Measurements from ENCODE around the gene FRMD4A.
"Not testable (repeated sequence)": the region's sequence is repeated elsewhere in the genome, so short reads cannot be mapped to it uniquely, and the experiment has no call there.

Gene FRMD4A

DNA sequence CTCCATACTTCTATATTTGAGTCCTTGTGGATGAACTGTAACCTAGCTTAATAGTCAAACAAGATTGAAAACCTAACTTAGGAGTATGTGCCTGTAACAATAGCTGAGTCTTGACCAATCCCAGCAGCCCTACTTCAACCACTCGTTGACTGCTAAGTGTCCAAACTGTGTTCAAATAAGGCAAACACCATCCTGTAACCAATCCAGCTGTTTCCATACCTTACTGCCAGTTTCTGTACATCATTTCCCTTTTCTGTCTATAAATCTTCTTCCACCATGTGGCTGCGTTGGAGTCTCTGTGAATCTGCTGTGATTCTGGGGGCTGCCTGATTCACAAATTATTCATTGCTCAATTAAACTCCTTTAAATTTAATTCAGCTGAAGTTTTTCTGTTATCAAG, 195.5 kb downstream of the FRMD4A start:
- ATAC-seq = not testable (repeated sequence)

- no peak for ATAC-seq
Observed at GRCh38 chr10:14134275-14134674, 196.4 kb downstream of the FRMD4A start.

- ATAC-seq = no peak
Observed at GRCh38 chr10:14131261-14131960, 199.3 kb downstream of the FRMD4A start.

- ATAC-seq = no peak
Observed at GRCh38 chr10:14129770-14130169, 201.0 kb downstream of the FRMD4A start.

- no peak for ATAC-seq
Observed at GRCh38 chr10:14128519-14128918, 202.2 kb downstream of the FRMD4A start.

- ATAC-seq = no peak
Observed at GRCh38 chr10:14126697-14127440, 203.9 kb downstream of the FRMD4A start.

- ATAC-seq = no peak
Observed at GRCh38 chr10:14125564-14125963, 205.2 kb downstream of the FRMD4A start.

DNA sequence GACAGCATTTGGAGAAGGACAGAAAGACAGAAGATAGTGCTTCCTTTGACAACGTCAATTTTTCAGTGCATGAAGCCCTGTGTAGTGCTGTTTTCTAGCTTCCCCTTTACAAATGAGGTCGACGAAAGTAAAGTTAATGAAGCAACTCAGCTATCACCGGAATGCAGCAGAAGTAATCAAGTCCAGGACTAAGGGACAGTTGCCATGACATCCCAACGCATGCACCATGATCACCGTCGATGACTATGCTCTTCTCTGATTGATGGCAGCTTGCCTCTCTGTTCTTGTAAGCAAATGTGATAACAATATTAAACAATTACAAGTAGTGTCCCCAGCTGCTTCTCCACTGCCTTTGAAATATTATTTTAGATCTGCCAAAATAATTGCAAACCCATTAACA, 205.8 kb downstream of the FRMD4A start:
- ATAC-seq = no peak

- no peak for ATAC-seq
Observed at GRCh38 chr10:14123139-14123538, 207.6 kb downstream of the FRMD4A start.

DNA sequence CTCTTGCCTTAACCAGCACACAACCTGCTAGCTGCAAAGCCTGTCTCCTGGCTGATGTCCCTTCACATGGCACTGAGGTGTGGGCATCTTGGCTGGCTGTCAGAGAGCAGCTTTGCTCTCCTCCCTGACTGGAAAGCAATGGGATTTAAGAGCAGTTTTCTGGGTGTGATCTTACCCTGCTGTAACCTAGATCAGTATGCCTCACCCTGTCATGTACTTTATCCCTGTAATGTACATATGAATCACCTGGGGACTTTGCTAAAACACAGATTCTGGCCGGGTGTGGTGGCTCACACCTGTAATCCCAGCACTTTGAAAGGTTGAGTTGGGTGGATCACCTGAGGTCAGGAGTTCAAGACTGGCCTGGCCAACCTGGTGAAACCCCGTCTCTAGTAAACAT, 209.9 kb downstream of the FRMD4A start:
- no peak for ATAC-seq

DNA sequence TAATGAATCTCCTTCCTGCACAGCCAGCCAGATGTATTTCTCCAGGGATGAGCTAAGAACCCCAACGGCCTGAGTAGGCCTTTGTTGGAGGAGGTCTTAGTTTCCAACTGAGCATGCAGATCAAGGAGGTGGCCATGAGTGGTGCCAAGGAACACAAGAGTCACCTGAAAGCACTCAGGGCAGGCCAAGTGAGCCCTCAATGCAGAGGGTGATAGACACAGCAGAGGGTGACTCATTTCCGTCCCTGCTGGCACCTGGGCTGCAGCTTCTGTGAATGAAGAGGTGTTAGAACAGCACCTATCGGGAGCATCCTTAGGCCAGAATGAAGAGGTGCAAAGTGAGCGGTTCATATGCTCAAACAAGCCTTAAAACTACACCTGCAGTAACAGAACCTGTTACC, 211.8 kb downstream of the FRMD4A start:
- ATAC-seq = no peak

DNA sequence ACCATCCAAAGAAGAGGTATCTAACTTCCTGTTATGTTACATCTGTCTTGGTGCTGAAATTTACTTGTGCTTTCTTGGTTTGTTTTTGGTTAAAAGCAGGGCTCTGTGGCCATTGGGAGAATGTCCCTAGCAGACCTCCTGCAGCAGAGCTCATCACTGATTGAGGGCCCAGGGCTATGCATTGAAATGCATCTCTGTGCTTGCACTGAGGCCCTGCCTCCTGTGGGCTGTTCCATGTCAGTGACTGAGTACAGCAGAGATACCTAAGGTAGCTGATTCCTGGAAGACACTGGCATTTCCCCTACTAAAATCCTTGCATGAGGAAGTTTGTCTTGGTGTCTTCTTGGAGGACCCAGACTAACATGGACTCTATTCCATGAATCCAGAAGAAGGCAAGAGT, 213.9 kb downstream of the FRMD4A start:
- ATAC-seq = no peak

GRCh38 chr10:14116021-14116420, 214.7 kb downstream of the FRMD4A start:
- ATAC-seq = no peak

GRCh38 chr10:14114791-14115190, 215.9 kb downstream of the FRMD4A start:
- no peak for ATAC-seq

GRCh38 chr10:14112056-14112455, 218.7 kb downstream of the FRMD4A start:
- no peak for ATAC-seq

- no peak for ATAC-seq
Observed at GRCh38 chr10:14111208-14111607, 219.5 kb downstream of the FRMD4A start.

DNA sequence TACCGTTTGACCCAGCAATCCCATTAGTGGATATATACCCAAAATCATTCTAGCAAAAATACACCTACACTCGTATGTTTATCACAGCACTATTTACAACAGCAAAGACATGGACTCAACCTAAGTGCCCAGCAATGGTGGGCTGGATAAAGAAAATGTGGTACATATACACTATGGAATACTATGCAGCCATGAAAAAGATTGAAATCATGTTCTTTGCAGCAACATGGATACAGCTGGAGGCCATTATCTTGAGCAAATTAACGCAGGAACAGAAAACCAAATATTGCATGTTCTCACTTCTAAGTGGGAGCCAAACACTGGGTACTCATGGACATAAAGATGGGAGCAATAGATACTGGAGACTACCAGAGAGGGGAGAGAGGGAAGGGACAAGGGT, 223.9 kb downstream of the FRMD4A start:
- no peak for ATAC-seq

- ATAC-seq = no peak
Observed at GRCh38 chr10:14102056-14102455, 228.7 kb downstream of the FRMD4A start.

DNA sequence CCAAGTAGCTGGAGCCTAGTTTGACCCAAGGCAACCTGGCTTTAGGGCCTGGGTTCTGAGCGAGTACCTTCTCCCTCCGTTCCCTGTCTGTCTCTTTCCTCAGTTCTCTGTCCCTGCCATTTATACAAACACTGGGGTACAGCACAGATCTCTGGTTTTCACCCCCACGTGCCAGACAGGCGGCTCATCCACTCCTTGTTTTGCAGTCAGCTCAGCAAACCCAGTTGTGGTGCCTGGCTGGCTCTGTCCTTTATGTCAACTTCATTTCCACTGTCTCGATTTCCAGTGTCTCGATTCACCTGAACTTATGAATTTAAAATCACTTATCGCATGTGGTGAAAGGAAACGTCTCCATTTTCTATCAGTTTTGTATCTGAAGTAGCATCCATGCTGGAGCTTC, 230.8 kb downstream of the FRMD4A start:
- no peak for ATAC-seq

DNA sequence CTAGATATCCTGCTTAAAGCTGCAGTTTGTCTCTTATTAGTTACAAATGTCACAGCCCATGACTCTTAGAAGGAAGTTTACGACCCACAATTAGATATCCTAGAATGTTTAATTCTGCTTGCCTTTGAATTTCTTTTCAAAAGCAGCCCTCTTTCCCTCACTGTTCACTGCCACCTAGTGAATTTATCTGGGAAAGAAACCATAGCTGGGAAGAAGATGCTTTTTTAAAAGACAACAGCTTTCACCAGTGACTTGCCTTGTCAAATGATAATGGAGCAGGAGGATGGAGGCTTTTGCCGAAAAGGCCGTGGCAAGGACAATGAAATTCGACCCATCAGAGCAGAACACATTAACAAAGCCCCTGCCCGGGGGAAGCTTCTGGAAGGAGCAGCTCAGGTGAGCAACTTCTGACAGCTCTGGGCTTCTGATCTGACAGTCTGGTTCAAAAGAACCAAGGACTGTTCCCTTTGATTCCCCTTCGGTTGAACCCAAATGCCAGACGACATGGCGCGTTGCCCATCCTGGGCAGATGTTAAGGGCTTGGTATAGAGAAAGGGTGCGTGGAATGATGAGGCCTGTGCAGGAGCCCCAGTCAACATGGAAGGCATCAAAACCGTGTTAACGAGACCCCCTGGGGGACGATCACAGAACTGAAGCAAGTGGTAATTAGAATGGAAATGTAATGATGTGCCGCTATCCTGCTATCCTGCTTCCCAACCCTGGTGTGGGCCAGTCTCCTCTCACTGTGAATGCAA, 236.8 kb downstream of the FRMD4A start:
- ATAC-seq = no peak

- no peak for ATAC-seq
Observed at GRCh38 chr10:14092799-14093198, 237.9 kb downstream of the FRMD4A start.

DNA sequence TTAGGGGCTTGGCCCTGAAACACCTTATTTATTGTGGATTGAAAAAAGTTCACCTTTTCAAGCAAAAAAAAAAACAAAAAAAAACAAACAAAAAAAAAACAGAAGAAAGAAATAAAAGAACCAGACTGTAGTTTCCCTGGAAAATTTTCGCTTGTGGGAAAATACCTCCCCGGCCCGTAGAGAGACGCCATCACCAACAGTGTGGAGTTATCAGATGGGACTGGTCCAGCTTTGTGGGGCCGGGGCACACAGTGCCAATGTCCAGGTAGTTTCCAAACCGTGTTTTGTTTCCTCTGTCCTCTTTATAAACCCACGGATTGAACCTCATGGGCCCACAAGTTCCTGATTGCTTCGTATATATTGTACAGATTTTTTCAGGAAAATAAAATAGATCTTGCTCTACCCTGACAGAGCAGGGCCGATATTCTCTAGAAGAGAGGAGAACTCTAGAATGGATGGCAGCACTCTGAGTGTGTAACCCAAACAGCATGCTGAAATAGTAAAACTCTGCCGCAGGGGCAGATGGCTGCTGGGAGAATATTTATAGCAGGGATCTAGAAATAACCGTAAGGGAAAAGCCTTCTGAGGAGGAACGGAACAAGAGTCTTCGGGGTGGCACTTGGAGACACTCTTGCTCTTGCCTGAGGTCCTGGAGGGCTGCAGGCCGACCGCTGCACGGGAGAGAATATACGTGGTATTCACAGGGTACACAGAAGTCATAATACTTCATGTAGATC, 241.0 kb downstream of the FRMD4A start:
- no peak for ATAC-seq

- ATAC-seq = no peak
Observed at GRCh38 chr10:14087566-14087965, 243.2 kb downstream of the FRMD4A start.
